HG02623 (cell line): ENCODE data around the gene DSCAML1.

Source experiments
- ATAC-seq: cut with Tn5 transposase; IDR thresholded peaks from one replicate; pipeline ENCODE4 v1.9.1; 2021; ENCODE audit warnings: moderate library complexity; ENCODE audit not compliant: unreplicated experiment

Gene DSCAML1

DNA sequence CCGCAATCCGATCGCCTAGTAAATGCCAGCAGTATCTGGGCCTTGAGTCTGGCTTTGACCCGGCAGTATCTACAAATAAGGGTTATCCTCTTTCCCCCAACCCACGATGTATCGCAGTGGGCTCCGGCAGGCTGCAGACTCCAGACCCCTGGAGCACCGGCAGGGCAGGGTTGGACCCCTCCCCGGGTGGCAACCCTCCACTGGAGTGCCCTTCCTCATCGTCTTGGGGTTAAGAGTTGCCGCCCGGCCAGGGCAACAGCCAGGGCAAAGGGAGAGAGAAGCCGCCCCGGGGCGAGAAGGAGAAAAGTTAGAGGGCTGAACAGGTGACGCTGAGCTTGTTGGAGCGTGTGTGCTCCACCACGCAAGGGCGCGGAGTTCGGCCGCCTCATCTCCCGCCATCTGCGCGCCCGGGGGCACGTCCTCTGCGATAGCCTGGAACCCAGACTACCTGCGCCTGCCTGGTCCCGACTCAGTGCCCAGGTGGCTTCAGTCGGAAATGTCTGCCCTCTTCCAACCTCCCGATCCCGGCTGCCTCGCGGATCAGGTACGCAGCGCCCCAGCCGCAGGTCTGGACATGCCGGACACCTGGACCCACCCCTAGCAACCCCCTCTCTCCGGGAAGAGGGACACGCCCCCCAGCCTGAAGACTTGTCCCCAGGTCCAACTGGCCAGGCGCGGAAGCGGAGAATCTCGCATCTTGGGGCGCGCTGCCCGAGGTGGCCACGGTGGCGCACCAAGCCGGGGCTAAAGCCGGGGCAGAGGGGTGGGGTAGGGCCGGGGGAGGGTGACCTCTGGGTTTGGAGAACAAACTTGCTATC, 1.2 kb downstream of the DSCAML1 start:
- no peak for ATAC-seq

- no peak for ATAC-seq
Observed at GRCh38 chr11:117794772-117795629, 2.0 kb downstream of the DSCAML1 start.

DNA sequence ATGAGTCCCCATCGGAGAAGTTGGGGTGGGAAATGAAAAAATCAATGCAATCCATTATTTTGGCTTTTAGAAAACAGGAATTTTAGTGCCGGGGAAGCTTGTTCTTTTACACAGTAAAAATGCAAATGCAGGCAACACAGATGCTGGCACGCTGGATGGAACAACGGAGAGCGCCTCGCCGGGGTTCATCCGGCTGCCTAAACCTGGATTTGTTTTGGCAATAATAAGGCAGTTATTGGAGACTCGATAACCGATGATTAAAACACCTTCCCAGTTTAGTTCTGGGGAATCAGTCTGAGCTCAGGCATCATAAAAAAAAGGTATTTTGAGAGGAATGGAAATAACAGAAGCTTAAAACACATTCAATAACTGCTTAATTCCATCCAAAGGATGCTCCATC, 2.9 kb downstream of the DSCAML1 start:
- no peak for ATAC-seq

GRCh38 chr11:117793583-117793982, 3.4 kb downstream of the DSCAML1 start:
- ATAC-seq = no peak

- ATAC-seq = no peak
Observed at GRCh38 chr11:117792992-117793391, 4.0 kb downstream of the DSCAML1 start.

DNA sequence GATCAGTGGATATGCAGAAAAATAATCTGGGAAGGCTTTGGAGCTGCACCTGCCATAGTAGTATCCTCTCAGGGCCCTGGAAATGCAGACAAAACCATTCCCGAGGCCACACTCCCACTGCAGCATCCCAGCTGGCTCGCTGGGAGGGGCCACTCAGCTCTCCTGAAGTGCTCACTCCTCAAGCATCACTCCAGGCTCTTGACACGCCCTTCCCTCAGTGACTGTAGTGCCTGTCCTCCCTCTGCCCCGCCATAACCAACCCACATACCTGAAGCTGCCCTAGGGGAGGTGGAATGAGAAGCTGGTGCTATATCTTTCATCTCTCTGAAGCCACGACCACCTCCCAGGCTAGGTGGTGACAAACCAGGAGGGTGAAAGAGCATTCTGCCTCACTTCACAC, 4.8 kb downstream of the DSCAML1 start:
- no peak for ATAC-seq

- ATAC-seq = no peak
Observed at GRCh38 chr11:117790279-117790678, 6.7 kb downstream of the DSCAML1 start.

DNA sequence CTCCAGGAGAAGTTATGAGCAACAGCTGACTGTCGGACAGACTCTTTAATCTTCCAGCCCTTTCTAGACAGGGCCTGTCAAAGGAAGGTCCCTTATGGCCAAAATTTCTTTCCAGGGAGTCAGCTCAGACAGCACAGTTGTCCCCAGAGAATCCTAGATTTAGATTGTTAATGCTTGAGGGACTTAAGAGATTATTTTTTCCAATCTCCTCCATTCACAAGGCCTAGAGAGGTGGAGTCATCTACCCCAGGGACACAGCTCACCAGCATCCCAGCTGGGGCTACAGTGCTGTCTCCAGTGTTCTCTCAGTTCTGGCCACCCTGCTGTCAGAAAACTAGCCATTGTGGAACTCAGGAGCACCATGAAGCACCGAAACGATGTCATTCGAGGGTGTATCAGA, 7.8 kb downstream of the DSCAML1 start:
- no peak for ATAC-seq

DNA sequence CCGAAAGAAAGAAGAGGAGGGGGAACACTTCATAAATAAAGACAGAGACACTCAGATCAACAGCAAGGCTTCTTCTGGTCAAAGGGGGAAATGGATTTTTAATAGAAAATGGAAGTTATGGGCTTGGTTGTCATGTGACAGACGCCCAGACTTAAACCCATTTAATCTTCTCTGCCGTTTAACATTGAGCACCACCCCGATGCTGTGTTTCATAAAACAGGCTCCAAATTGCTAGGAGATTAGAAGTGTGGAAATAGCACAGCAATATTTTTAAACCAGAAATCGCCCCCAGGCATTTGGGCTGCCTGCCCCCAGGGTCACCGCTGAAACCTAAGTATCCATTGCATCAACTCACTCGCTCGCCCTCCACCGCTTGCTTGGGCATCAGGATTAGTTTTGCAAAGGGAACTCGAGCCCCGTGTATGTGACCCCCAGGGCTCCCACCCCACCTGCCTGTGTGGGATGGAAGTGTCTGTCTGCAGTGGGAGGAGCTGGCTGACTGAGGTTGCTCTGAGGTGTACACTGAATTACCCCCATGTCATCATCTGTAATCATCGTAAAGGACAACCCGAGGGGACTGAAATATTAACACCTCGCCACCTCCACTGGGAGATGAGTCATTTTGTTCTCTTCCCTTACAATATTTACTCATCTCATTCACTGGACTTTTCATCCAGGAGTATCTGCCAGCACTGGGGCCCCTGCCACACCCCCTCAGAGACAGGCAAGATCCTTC, 10.7 kb downstream of the DSCAML1 start:
- ATAC-seq = no peak

- ATAC-seq = no peak
Observed at GRCh38 chr11:117782101-117782500, 14.9 kb downstream of the DSCAML1 start.

- ATAC-seq = no peak
Observed at GRCh38 chr11:117781627-117782026, 15.4 kb downstream of the DSCAML1 start.

DNA sequence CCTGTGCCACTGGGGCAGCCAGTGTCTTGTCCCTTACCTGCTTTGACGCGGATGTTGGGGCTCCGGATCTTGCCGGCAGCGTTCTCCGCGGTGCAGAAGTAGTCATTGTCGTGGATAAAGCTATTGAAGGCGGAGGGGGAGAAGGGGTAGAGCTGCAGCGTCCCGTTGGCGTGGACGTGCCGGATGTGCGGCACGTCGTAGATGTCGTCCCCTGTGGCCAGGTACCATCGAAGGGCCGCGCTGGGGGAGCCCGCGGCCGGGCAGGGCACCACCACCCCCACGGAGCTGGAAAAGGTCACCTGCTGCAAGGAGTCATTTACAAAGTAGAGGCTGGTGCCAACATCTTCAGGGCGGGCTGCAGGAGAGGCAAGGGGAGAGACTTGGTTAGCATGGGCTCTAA, 16.6 kb downstream of the DSCAML1 start:
- ATAC-seq = no peak

- ATAC-seq = no peak
Observed at GRCh38 chr11:117774553-117774952, 22.5 kb downstream of the DSCAML1 start.

DNA sequence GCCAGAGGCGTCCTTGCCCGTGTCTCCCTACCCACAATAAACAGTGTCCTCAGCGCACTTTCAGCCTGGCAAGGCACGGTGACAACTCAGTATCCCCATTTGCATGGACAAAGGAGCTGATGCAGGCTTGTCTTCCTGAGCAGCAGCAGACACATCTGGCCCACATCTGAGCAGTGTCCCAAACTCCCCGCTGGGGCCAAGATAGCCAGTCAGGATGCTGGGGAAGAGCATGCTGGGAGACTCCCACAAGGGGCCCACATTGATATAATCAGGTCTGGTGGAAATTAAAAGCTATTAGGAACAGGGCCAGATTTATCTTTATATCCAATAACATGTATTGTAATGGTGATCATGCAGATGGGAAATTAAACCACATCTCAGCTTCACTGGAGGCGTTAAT, 24.7 kb downstream of the DSCAML1 start:
- no peak for ATAC-seq

DNA sequence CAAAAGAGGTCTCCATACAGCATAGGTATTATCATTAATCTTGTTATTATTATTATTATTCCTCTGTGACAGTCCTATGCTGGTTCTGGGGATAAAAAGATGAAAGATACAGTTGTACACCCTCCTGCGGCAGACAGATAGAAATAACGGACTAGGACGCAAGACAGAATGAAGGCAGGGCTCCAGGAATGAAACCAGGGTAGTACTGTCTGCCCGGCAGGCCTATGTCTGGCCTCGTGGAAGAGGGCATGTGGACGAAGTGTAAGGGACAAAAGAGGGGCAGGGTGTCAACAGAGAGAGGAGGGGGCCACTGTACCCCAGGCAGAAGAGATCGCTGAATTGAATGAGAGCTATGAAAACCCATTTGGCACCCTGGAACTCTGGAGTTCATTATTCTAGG, 25.2 kb downstream of the DSCAML1 start:
- no peak for ATAC-seq

DNA sequence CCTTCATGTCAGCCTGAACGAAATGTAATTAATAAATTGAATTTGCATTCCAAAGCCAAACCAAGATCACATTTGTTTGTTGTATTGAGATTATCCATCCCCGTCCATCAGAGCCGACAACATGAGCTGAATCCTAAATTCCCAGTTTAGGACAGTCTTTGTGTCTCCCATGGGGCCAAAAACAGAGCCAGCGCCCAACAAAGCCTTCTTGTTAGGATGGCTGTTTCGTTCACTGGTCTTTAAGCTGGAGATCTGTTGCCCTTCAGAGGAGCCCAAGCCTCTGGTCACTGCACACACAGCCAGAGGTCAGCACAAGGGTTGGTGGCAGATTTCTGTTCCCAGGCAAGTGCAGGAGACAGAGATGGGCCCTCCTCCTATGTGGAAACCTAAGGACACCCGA, 25.8 kb downstream of the DSCAML1 start:
- ATAC-seq = no peak

DNA sequence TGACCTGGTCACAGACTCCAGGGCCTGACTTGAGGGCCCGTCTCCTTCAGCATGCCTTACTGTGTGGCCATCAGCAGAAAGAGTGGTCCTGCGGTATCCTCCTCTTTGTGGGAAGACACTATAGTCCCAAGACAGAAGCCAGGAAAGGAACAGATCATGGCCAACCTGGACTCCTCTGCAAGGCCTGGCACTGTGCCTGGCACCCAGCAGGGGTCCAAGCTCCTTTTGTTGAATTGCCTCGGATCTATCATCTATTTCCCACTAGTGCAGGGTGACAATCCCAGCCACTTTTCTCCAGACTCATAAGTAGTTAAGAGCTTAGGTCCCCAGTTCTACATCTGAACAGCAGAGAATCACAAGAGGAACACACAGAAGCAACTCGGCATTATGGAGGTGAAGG, 27.0 kb downstream of the DSCAML1 start:
- no peak for ATAC-seq

DNA sequence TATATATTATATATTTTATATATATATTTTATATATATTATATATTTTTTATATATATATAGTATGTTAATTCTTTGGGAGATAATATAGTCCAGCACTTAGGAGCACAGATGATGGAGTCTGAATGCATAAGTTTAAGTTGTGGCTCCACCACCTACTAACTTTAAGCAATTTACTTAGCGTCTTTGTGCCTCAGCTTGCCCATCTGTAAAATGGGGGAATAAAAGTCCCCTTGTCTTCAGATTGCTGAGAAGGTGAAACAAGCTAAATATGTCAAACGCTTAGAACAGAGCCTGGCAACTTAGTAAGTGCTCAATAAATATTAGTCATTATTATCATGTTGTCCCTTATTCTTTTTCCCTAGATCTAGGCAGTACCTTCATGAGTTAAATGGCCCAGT, 27.5 kb downstream of the DSCAML1 start:
- no peak for ATAC-seq

DNA sequence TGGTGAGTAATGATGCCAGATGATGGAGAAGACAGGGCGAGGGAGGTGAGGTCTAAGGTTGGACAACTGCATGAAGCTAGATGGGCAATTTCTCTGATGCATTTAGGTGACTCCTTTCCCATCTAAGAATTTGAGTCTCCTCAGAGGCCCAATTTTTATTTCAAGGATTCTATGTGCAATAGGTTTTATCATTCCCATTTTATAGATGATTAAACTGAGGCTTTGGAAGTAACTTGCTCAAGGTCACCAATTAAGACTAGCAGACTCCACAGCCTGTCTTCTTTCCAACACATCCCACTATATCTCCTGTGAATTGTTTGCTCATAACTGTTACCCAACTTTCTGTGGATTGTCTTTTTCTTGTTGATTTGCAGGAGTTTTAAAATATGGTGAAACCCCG, 28.5 kb downstream of the DSCAML1 start:
- no peak for ATAC-seq

- no peak for ATAC-seq
Observed at GRCh38 chr11:117767071-117767470, 29.9 kb downstream of the DSCAML1 start.

DNA sequence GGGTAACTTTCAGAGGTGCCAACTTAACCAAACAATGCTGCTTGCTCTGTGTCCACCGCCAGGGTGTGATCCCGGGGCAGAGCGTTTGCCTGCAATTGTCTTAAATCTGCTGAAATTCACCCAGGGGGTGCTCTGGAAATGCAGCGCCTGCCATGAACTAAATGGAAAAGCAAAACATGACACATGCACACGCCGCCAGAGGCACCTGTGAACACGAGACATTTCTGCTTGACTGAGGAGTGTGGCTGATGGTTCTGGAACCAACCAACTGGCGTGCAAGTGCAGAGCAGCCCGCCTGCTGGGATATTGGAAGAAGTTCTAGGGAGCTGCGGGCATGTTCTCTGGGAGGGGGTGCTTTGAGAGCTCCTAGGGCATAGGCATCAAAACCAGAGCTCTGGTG, 30.4 kb downstream of the DSCAML1 start:
- ATAC-seq = no peak

GRCh38 chr11:117766026-117766425, 31.0 kb downstream of the DSCAML1 start:
- no peak for ATAC-seq
